ENCODE data around the gene LGALS7. TPM values are rescaled to one million over a fixed set of nuclear protein-coding genes. Genes with fewer than 3 reads are reported as not detected.
"Not testable (repeated sequence)": the region's sequence is repeated elsewhere in the genome, so short reads cannot be mapped to it uniquely, and the experiment has no call there.

The LGALS7 gene
- total RNA-seq, 1 donor from 2014 or later, result 269 TPM

- intact Hi-C loops (cut with DNase I), result no loop called here
- no peak for DNase-seq (ENCODE audit: extremely low spot score in 2 of 2)
- H3K4me3 ChIP-seq, result no peak overlapping the region
- no peak for TF ChIP-seq POLR2A (IDR thresholded peaks at IDR 0.05)
- no peak for TF ChIP-seq CTCF (IDR thresholded peaks at IDR 0.05)
- no peak for TF ChIP-seq POLR2AphosphoS5 (IDR thresholded peaks at IDR 0.05; ENCODE audit: insufficient read depth in 1 of 2, low read depth in 1 of 2)
- H3K27me3 ChIP-seq, result no peaks in the 10 kb centered on the region
- no peaks in the 10 kb centered on the region for H3K9me3 ChIP-seq
- H3K4me1 ChIP-seq, result peaks cover under 1% of the 10 kb centered on the region
- H3K36me3 ChIP-seq, result no peaks in the 10 kb centered on the region
- H3K27ac ChIP-seq, result no peak overlapping the region
Observed at GRCh38 chr19:38781058-38781457, 7.7 kb upstream of the LGALS7 start.

- Histone ChIP-seq H3K27ac (no peak overlapping the region), H3K4me1 (no peaks in the 10 kb centered on the region), H3K9me3 (no peaks in the 10 kb centered on the region), H3K36me3 (no peaks in the 10 kb centered on the region), H3K27me3 (no peaks in the 10 kb centered on the region), H3K4me3 (no peak overlapping the region)
- intact Hi-C loops (cut with DNase I), result no loop called here
- no peak for DNase-seq (ENCODE audit: extremely low spot score in 2 of 2)
- TF ChIP-seq POLR2A (IDR thresholded peaks at IDR 0.05) (no peak), POLR2AphosphoS5 (IDR thresholded peaks at IDR 0.05; ENCODE audit: insufficient read depth in 1 of 2, low read depth in 1 of 2) (no peak), CTCF (IDR thresholded peaks at IDR 0.05) (no peak)
Observed at GRCh38 chr19:38780443-38780842, 7.1 kb upstream of the LGALS7 start.

- H3K4me1 ChIP-seq, result peaks cover 7% of the 10 kb centered on the region
- intact Hi-C loops (cut with DNase I), result no loop called here
- H3K27me3 ChIP-seq, result no peaks in the 10 kb centered on the region
- H3K4me3 ChIP-seq, result no peak overlapping the region
- no peaks in the 10 kb centered on the region for H3K9me3 ChIP-seq
- H3K36me3 ChIP-seq, result no peaks in the 10 kb centered on the region
- TF ChIP-seq CTCF (IDR thresholded peaks at IDR 0.05), result no peak
- TF ChIP-seq POLR2AphosphoS5 (IDR thresholded peaks at IDR 0.05; ENCODE audit: insufficient read depth in 1 of 2, low read depth in 1 of 2), result no peak
- no peak for TF ChIP-seq POLR2A (IDR thresholded peaks at IDR 0.05)
- H3K27ac ChIP-seq, result no peak overlapping the region
- DNase-seq (ENCODE audit: extremely low spot score in 2 of 2), result no peak
Observed at GRCh38 chr19:38778733-38779132, 5.4 kb upstream of the LGALS7 start.

GRCh38 chr19:38774181-38774950 lies 1.0 kb upstream of the LGALS7 start:
- no peak for DNase-seq (ENCODE audit: extremely low spot score in 2 of 2)
- H3K4me1 ChIP-seq, result peaks cover 15% of the 10 kb centered on the region
- H3K9me3 ChIP-seq, result no peaks in the 10 kb centered on the region
- intact Hi-C loops (cut with DNase I), result no loop called here
- H3K27me3 ChIP-seq, result no peaks in the 10 kb centered on the region
- no peak overlapping the region for H3K27ac ChIP-seq
- H3K4me3 ChIP-seq, result no peak overlapping the region
- TF ChIP-seq POLR2AphosphoS5 (IDR thresholded peaks at IDR 0.05; ENCODE audit: insufficient read depth in 1 of 2, low read depth in 1 of 2), result no peak
- H3K36me3 ChIP-seq, result no peaks in the 10 kb centered on the region

GRCh38 chr19:38771569-38771968 lies 1.7 kb downstream of the LGALS7 start:
- H3K4me1 ChIP-seq, result peaks cover 18% of the 10 kb centered on the region
- H3K9me3 ChIP-seq; DNase-seq (ENCODE audit: extremely low spot score in 2 of 2); intact Hi-C loops (cut with DNase I); H3K36me3 ChIP-seq; H3K27ac ChIP-seq; H3K4me3 ChIP-seq; H3K27me3 ChIP-seq: not testable (repeated sequence)

- H3K9me3 ChIP-seq; intact Hi-C loops (cut with DNase I); H3K27ac ChIP-seq; DNase-seq (ENCODE audit: extremely low spot score in 2 of 2); H3K36me3 ChIP-seq; H3K27me3 ChIP-seq: not testable (repeated sequence)
- peaks cover 18% of the 10 kb centered on the region for H3K4me1 ChIP-seq
- H3K4me3 ChIP-seq, result peak overlapping the region in 1 of 2 donors; percentile 24
Observed at GRCh38 chr19:38770949-38771275, 2.4 kb downstream of the LGALS7 start.

GRCh38 chr19:38770228-38770948 lies 2.9 kb downstream of the LGALS7 start:
- H3K9me3 ChIP-seq; intact Hi-C loops (cut with DNase I); H3K36me3 ChIP-seq; H3K27me3 ChIP-seq; DNase-seq (ENCODE audit: extremely low spot score in 2 of 2): not testable (repeated sequence)
- peaks cover 18% of the 10 kb centered on the region for H3K4me1 ChIP-seq
- H3K4me3 ChIP-seq, result peak overlapping the region; percentile 36 to 45
- peak overlapping the region; percentile 85 for H3K27ac ChIP-seq

Data from vagina (tissue), 2 donors.